NCI-H1694 (cell line): ENCODE measurements around the gene C12orf42.

Experiments used
- DNase-seq: peaks from one replicate; lab custom pipeline; 2025; lab: John Stamatoyannopoulos, UW

The C12orf42 gene

GRCh38 chr12:103336940-103337339 lies 158.8 kb downstream of the C12orf42 start:
- no peak for DNase-seq

GRCh38 chr12:103334466-103334865 lies 161.3 kb downstream of the C12orf42 start:
- peak; percentile 71 for DNase-seq

- no peak for DNase-seq
Measured at GRCh38 chr12:103333676-103334075, 162.1 kb downstream of the C12orf42 start.

- no peak for DNase-seq
Measured at GRCh38 chr12:103331643-103332042, 164.1 kb downstream of the C12orf42 start.

- no peak for DNase-seq
Measured at GRCh38 chr12:103330672-103331071, 165.1 kb downstream of the C12orf42 start.

- no peak for DNase-seq
Measured at GRCh38 chr12:103327676-103328075, 168.1 kb downstream of the C12orf42 start.

GRCh38 chr12:103326190-103326589 lies 169.6 kb downstream of the C12orf42 start:
- no peak for DNase-seq

GRCh38 chr12:103318566-103318965 lies 177.2 kb downstream of the C12orf42 start:
- DNase-seq = no peak

- DNase-seq = no peak
Measured at GRCh38 chr12:103317220-103317619, 178.5 kb downstream of the C12orf42 start.

GRCh38 chr12:103314786-103315185 lies 181.0 kb downstream of the C12orf42 start:
- DNase-seq = no peak

- DNase-seq = no peak
Measured at GRCh38 chr12:103313894-103314293, 181.9 kb downstream of the C12orf42 start.

GRCh38 chr12:103312742-103313354 lies 182.9 kb downstream of the C12orf42 start:
- DNase-seq = no peak

GRCh38 chr12:103310546-103311270 lies 185.1 kb downstream of the C12orf42 start:
- no peak for DNase-seq

- DNase-seq = no peak
Measured at GRCh38 chr12:103308396-103308795, 187.4 kb downstream of the C12orf42 start.

- no peak for DNase-seq
Measured at GRCh38 chr12:103303484-103303883, 192.3 kb downstream of the C12orf42 start.

- no peak for DNase-seq
Measured at GRCh38 chr12:103301642-103302591, 193.9 kb downstream of the C12orf42 start.

GRCh38 chr12:103288016-103288415 lies 207.8 kb downstream of the C12orf42 start:
- DNase-seq = no peak

GRCh38 chr12:103282124-103282523 lies 213.6 kb downstream of the C12orf42 start:
- no peak for DNase-seq

- no peak for DNase-seq
Measured at GRCh38 chr12:103279444-103279843, 216.3 kb downstream of the C12orf42 start.

GRCh38 chr12:103278329-103278728 lies 217.4 kb downstream of the C12orf42 start:
- DNase-seq = no peak

- no peak for DNase-seq
Measured at GRCh38 chr12:103273645-103274044, 222.1 kb downstream of the C12orf42 start.

GRCh38 chr12:103272949-103273348 lies 222.8 kb downstream of the C12orf42 start:
- no peak for DNase-seq

- no peak for DNase-seq
Measured at GRCh38 chr12:103269946-103270345, 225.8 kb downstream of the C12orf42 start.
